GM08714 (cell line): ENCODE results near the gene BEST1.
"Not testable (repeated sequence)": the region's sequence is repeated elsewhere in the genome, so short reads cannot be mapped to it uniquely, and the experiment has no call there.

Experiments used
- H3K4me3 ChIP-seq: fragments of 200-500 bp; sonication (Bioruptor generic); 2 replicates; pipeline ENCODE4 v1.5.1; 2014; ENCODE audit warnings: mild to moderate bottlenecking, low read length, inconsistent platforms
- ZNF274 ChIP-seq: IDR thresholded peaks from 2 replicates; pipeline ENCODE4 v1.6.1; 2012; ENCODE audit warnings: mild to moderate bottlenecking, low read depth, low read length

BEST1 gene

DNA sequence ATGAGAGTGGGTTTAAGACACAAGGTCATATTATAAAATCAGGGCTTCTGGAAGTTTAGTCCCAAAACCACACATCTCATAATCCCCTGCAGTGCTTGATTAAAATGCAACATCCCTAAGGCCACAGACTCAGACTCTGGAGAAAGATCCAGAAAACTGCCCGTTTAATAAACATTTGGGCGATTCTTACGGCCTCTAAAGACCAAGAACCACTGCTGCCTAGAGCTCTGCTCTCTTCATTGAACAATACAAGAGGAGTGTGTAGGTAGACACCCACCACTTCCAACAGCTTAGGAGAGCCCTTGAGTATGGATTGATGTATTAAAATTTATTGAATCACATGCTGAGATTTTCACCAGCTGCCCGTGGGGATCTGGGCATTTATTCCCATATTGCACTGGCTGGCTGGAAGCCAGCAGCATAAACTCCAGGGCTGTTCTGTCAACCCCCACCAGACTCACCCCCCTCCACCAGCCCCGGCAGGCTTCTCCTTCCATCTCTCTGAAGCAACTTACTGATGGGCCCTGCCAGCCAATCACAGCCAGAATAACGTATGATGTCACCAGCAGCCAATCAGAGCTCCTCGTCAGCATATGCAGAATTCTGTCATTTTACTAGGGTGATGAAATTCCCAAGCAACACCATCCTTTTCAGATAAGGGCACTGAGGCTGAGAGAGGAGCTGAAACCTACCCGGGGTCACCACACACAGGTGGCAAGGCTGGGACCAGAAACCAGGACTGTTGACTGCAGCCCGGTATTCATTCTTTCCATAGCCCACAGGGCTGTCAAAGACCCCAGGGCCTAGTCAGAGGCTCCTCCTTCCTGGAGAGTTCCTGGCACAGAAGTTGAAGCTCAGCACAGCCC is 749 bp upstream of the BEST1 start:
- TF ChIP-seq ZNF274 = no peak
- H3K4me3 ChIP-seq = no peak overlapping the region

GRCh38 chr11:61951484-61952135 is 1.5 kb downstream of the BEST1 start:
- no peak overlapping the region for H3K4me3 ChIP-seq
- no peak for TF ChIP-seq ZNF274

- no peak for TF ChIP-seq ZNF274
- no peak overlapping the region for H3K4me3 ChIP-seq
These were observed 2.7 kb downstream of the BEST1 start for GRCh38 chr11:61952882-61953281.

GRCh38 chr11:61953632-61954031 is 3.5 kb downstream of the BEST1 start:
- H3K4me3 ChIP-seq = not testable (repeated sequence)

GRCh38 chr11:61954106-61954850 is 4.1 kb downstream of the BEST1 start:
- H3K4me3 ChIP-seq = no peak overlapping the region
- TF ChIP-seq ZNF274 = no peak

- no peak for TF ChIP-seq ZNF274
These were observed 4.8 kb downstream of the BEST1 start for GRCh38 chr11:61954851-61955421.

DNA sequence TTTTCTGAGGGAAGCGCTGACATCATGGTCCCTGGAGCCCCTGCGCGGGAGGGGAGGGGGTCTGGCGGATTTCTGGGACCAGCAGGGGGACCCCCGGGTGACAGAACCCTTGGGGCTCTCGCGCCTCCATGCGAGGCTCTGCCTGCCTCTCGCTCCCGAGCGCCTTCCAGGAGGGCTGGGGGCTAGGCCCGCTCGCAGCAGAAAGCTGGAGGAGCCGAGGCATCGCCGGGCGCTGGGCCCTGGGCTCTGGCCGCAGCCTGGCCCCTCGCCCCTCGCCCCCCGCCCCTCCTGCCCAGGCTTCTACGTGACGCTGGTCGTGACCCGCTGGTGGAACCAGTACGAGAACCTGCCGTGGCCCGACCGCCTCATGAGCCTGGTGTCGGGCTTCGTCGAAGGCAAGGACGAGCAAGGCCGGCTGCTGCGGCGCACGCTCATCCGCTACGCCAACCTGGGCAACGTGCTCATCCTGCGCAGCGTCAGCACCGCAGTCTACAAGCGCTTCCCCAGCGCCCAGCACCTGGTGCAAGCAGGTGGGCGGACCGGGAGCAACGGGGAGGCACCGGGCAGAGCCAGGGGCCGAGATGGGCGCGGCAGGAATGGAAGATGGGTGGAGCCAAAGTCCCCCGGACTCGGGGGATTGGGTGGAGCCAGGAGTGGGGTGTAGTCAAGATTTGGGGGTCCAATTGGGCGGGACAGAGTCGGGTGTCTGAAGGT is 5.4 kb downstream of the BEST1 start:
- H3K4me3 ChIP-seq = no peak overlapping the region
- no peak for TF ChIP-seq ZNF274

More at GRCh38 chr11:61954851-61955421, 4.8 kb downstream of the BEST1 start:
- H3K4me3 ChIP-seq = no peak overlapping the region

DNA sequence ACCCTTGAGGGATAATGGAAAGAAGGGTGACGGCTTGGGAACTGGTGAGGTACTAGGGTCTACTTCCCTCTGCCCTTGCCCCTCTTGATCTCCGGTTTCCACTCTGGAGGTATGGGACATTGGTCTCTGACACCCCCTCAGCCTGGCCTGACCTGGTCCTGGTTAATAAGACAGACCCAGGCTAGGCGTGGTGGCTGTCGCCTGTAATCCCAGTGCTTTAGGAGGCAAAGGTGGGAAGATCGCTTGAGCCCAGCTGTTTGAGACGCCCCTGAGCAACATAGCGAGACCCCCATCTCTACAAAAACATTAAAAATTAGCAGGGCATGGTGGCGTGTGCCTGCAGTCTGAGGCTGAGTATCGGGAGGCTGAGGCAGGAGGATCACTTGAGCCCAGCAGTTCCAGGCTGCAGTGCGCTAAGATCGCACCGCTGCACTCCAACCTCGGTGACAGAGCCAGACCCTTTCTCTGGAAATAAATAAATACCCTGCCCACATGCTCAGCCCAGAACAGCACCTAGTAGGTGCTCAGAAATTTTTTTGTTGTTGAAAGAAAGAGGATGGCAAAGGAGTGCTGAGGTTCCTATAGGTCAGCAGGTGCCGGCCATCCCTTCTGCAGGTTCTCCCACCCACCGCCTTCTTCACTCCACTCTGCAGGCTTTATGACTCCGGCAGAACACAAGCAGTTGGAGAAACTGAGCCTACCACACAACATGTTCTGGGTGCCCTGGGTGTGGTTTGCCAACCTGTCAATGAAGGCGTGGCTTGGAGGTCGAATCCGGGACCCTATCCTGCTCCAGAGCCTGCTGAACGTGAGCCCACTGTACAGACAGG is 6.3 kb downstream of the BEST1 start:
- no peak for TF ChIP-seq ZNF274
- H3K4me3 ChIP-seq = no peak overlapping the region

DNA sequence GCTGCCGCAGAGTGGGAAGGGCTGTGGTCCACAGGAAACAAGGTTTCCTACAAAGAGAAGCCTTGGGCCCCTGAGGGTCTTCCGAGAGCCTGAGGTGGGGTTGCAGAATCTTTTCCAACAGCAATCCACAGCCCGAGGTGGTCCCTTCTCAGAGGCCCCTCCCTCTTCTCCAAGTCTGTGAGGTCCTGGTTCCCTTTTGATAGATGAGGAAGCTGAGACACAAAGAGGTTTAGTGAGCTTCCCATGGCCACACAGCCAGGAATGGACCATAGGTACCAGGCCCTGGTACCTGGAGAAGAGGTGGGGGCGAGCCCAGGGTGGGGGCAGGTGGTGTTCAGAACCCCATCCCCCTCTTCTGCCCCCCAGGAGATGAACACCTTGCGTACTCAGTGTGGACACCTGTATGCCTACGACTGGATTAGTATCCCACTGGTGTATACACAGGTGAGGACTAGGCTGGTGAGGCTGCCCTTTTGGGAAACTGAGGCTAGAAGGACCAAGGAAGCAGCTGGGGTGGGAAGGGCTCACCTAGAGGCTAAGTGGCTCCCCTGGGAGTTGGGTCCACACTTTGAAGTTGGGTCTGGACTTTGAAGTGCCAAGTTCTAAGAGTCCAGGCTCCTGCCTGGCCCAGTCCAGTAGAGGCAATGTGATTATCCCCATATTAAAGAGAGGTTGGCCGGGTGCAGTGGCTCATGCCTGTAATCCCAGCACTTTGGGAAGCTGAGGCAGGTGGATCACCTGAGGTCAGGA is 7.0 kb downstream of the BEST1 start:
- no peak for TF ChIP-seq ZNF274
- H3K4me3 ChIP-seq = no peak overlapping the region

GRCh38 chr11:61958590-61958989 is 8.4 kb downstream of the BEST1 start:
- TF ChIP-seq ZNF274 = no peak
- no peak overlapping the region for H3K4me3 ChIP-seq

- no peak overlapping the region for H3K4me3 ChIP-seq
- TF ChIP-seq ZNF274 = no peak
These were observed 9.0 kb downstream of the BEST1 start for GRCh38 chr11:61959114-61959513.

DNA sequence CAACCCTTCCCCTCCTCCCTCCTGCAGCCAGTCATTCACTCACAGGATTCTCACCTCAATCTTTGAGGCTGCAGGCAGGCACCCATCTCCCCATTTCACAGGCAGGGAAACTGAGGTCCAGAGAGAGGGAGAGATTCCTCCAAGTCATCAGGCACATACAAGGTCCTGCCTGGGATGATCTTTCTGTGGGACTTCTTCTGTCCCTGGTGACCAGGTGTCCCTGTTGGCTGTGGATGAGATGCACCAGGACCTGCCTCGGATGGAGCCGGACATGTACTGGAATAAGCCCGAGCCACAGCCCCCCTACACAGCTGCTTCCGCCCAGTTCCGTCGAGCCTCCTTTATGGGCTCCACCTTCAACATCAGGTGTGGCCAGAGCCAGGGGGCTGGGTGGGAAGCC is 9.5 kb downstream of the BEST1 start:
- TF ChIP-seq ZNF274 = no peak
- H3K4me3 ChIP-seq = no peak overlapping the region
